HG03378 (cell line): Measurements from ENCODE around the gene KCNH6.

ENCODE experiments used
- ATAC-seq: cut with Tn5 transposase; IDR thresholded peaks from one replicate; pipeline ENCODE4 v1.9.1; 2021; ENCODE audit warnings: mild to moderate bottlenecking, moderate library complexity; ENCODE audit not compliant: unreplicated experiment

The KCNH6 gene

DNA sequence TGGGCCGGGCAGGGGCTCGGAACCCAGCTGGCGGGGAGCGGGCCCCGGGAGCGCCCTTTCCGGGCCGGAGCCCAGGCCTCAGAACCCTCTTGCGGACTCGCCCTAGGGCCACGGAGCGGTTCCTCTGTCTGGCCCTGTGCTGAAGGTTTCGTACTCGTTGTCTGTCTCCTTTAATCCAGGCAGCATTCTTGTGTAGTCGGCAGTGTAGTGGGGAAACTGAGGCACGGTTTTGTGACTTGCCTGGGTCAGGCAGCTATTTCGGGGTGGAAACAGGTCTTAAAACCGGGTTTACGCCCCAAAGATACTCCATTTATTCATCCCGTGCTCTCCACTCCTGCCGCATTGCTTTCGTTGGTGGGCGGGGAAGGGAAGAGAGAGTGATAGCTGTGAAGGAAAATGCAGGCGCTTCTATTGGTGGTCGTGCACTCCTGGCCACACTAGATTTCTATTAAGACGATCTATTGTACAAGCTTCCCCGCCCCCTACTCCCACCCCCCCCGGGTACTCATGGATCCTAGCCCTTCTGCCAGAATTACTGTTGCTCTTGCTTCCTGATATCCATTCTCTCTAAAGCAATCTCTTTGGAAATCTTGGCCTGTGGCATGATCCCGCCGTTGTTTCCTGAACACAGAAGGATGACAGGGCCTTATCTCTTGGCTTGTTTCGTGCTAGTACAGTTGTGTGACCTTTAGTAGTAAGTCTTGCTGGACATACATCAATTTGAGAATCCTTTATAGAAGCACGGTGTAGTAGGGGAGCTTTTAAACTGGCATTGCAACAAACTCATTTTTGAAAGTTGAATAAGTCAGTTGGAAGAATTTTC is 27.9 kb downstream of the KCNH6 start:
- no peak for ATAC-seq

DNA sequence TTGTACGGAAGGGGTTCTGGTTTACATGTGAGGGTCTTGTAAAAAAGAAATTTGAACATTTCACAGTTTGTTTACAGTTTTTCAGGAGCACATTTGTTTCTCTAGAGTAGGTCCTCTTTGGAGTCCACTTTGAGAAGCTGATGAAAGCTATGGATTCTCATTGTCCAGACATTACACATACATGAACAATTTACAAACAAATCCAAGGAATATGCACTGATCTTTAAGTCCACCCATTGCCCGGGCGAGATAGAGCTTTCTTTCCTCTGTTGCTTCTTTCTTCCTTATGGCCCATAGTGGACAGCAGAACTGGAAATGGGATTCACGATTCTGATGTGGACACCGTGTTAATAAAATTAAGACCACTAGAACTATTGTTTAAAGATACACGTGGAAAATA is 29.1 kb downstream of the KCNH6 start:
- ATAC-seq, result no peak

DNA sequence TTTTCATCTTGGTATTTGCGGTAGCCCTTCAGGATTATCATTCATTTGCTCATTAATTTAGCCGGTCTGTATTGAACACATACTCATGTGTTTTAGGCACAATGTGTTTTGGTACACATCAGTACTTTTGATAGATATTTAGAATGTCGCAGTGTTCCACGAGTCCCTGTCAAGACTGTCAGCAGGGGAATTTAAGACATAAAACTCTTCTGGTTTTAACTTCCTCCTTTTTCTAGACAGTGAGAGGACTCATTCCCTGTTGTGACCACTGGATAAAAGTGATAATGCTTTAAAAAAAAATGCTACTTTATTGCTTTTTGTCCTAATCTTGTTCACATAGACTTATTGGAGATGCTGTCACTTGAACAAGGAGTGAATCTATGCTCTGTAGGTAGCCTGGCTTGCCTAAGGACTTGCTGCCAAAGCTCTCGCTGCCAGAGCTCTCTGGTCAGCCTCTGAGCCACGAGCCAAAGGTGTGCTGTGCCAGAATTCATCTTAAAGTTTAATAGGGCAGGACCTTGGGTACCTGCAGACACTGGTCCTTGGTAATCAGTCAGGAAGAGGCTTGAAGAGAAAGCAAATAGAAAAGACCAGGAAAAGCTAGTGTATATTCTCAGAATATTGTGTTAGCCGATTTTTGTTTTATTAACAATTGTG is 32.5 kb downstream of the KCNH6 start:
- no peak for ATAC-seq

DNA sequence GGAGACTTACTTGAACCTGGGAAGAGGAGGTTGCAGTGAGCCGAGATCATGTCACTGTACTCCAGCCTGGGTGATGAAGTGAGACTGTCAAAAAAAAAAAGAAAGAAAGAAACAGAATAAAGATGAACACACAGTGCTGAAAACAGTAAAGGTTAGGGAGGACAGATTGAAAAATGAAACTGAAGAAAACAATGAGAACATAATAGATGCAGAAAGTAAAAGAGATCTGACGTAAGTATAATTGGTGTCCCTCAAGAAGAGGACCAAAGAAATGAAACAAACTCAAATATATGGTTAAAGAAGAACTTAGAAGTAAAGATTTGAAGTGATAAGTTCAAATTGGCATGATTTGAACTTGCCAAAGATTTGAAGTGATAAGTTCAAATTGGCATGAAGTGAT is 34.3 kb downstream of the KCNH6 start:
- no peak for ATAC-seq

DNA sequence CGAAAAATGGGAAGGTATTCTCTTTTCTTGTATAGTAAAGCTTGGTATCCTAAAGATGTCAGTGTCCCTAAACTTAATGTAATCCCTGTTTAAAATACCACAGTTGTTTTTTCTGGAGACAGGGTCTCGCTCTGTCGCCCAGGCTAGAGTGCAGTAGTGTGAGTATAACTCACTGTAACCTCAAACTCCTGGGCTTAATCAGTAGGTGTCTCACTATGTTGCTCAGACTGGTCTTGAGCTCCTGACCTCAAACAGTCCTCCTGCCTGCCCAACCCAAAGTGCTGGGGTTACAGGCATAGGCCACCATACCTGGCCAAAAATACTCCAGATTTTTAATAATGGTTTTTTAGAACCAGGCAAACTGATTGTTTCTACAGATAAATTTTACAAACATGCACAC is 35.3 kb downstream of the KCNH6 start:
- ATAC-seq, result no peak

DNA sequence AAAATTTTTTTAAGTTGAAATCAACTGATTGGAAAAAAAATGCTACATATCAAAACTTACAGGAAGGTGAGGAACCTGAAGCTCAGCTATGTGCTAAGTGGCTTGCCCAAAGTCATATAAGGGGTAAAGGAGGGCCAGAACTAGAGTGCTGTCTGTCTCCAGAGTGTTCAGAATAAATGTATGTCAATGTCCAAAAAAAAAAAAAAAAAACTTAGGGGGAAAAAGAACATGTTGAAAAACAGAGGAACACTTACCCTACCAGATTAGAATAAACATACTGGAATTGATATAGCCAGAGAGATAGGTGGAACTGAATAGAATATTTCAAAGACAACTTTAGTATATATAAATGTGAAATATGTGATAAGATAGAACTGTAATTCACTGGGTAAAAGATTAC is 38.7 kb downstream of the KCNH6 start:
- no peak for ATAC-seq

DNA sequence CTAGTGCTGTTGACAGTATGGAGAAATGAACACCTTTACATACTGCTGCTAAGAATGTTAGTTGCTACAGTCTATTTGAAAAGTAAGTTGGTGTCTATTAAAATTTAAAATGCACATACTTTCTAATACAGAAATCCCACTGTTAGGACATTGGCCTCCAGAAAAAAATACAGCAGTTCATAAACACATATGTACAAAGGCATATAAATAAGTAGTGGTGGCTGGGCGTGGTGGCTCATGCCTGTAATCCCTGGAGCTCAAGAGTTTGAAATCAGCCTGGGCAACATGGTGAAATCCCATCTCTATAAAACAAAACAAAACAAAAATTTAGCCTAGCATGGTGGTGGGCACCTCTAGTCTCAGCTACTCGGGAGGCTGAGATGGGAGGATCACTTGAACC is 40.2 kb downstream of the KCNH6 start:
- no peak for ATAC-seq

DNA sequence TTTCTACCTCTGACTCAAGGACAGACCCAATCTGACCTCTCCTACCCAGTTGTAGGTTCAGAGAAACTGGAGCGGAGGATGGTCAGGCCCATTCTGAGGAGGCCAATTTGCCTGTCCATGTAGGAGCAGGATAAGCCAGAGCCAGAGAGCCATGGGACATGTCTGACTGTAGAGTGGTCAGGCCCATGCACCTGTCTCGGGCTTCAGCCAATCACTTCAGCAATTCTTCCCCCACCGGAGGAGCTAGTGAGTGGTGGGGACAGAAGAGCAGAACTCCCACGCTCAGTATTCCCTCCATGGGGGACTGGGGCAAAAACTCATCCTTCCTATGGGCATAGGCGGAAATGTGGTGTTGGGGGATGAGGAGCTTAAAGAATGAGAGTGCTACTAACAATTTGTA is 41.4 kb downstream of the KCNH6 start:
- ATAC-seq, result no peak

DNA sequence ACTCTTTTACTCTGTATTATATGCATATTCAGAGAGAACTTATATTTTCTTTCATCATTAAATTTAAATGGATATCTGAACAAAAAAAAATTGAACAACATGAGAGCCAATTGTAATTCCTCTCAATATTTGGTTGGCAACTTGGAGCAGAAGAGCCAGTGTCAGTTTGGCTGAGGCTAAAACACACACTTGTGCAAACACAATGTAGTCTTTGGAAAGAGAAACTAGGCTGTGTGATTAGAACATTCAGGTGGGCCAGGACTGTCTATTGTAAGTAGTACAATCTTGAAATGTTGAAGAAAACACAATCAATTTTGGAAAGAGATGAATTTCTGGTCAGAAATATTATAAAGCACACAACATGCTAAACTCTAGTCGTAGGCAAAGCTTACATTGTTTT is 44.1 kb downstream of the KCNH6 start:
- ATAC-seq, result no peak

DNA sequence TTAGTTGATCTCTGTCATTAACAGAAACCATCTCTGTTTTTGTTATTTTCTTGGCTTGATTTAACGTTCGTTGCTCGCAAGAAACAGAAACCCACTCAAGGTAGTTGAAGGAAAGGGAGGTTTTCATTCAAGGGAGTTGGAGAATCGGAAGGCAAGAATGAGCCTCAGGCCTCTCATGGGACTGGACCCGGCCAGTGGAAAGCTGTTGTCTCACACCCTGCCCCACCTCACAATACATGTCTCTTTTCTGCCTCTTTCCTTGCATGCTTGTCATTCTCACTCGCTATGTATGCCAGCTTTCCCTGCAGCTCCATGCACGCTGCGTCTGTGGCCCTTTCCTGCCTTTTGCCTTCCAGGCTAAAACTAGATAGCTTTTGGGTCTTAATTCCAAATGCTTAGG is 45.4 kb downstream of the KCNH6 start:
- no peak for ATAC-seq

DNA sequence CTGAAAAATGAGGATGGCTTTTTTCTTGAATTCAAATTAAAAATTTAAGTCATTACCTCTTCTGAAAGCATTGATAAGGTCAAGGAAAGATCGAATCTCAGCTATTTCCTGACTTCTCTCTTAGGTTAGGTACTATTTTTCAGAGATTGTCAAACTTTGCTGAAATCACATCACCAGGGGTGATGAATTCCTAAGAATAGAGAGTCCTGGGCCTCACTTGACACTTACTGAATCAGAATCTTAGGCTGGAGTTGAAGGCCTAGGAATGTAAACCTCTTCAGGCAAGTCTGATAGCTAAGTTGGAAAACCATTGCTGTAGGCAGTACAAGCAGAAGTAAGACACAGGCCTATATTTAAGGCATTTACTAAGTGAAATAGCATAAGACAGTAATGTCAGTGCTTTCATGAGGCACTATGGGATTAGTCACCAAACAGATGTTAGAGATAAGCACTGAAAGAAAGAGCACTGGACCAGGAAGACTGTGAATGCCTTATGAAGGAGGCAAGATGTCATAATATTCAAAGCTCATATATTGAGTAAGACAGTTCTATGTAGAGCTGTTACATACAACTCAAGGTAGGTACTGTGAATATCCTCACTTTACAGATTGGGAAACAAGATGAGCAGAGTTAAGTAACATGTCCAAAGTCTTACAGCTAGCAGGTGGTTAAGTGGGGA is 48.6 kb downstream of the KCNH6 start:
- no peak for ATAC-seq

DNA sequence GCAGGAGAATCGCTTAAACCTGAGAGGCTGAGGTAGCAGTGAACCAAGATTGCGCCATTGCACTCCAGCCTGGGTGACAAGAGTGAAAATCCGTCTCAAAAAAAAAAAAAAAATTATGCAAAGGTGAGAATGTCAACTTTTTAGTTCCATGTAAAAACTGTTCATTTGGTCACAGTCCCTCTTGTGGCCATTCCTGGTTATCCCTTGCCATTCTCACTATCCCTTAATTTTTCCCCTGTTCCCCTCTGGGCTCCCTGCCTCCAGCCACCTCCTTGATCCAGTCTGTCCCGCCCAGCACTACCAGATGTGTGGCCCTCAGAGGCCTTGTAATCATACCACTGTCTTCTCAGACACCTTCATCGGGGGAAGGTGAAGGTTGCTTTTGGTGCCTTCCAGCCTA is 50.5 kb downstream of the KCNH6 start:
- ATAC-seq, result no peak

DNA sequence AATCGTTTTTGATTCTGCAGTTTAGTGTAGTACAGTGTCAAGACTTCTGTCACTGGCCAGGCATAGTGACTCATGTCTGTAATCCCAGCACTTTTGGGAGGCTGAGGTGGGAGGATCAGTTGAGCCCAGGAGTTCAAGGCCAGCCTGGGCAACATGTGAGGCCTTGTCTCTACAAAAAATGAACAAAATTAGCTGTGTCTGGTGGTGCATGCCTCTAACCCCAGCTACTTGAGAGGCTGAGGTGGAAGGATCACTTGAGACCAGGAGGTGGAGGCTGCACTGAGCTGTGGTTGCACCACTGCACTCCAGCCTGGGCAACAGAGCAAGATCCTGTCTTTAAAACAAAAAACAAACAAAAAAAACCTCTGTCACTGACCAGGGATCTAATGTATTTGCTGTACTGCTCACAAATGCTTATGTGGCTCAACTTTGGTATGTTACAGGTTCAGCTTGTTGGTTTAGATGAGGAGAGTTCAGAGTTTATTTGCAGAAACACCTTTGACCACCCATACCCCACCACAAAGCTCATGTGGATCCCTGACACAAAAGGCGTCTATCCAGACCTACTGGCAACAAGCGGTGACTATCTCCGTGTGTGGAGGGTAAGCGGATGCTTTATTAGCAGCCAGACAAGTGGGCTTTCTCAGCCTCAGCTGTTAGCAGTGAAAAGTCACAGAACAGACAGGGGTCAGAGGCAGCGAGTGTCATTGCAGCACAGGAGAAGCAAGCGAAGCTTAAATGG is 55.0 kb downstream of the KCNH6 start:
- ATAC-seq, result no peak

DNA sequence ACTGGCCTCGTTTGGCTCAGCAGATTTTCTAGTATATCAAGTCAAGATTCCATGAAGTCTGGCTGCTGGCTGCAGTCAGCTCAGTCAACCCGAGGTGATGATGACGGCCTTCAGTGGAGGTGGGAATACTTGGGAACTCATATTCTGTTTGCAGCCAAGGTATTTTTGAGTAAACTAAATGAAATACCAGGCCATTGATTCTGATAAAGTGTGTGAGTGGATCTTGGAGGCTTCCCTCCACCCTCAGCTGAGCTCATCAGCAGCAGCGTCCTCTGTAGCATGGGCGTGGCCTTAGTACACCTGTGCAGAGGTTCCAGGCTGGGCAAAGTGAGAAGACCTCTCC is 55.6 kb downstream of the KCNH6 start:
- ATAC-seq, result no peak

DNA sequence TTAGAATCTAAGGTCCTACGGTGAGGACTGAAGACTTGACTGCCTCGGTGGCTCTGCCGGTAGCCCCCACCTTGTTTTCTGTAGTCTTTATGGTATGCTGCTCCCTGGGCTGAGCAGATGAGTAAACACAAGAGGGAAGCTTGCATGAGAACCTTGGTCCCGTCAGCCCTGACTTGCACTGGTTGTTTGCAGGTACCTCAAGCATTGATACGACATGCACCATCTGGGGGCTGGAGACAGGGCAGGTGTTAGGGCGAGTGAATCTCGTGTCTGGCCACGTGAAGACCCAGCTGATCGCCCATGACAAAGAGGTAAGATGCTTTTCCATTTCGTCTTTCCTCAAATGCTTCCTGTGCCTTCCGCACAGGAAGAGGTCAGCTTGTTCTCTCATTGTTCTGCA is 56.5 kb downstream of the KCNH6 start:
- no peak for ATAC-seq

DNA sequence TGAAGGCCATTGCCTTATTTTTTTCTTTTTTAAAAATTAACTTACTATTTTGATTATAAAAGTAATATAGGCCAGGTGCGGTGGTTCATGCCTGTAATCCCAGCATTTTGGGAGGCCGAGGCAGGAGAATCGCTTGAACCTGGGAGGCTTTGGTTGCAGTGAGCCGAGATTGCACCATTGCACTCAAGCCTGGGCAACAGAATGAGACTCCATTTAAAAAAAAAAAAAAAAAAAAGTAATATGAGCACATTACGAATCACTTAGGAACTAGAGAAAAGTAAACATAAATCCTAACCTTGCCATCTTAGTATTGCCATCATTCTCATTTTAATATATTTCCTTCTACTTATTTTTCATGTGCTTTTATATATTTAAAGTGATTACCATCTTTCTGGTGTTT is 64.6 kb downstream of the KCNH6 start:
- no peak for ATAC-seq

DNA sequence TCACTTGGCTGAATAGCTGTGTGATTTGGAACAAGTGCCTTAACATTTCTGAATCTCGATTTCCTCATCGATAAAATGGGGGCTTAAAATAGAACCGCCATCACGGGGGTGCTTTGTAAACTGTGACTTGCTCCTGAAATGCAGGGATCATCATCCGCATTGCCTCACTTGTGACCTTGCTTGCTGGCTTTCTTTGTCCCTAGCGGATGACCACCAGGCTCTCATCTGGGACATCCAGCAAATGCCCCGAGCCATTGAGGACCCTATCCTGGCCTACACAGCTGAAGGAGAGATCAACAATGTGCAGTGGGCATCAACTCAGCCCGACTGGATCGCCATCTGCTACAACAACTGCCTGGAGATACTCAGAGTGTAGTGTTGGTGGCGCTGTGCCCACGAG is 65.6 kb downstream of the KCNH6 start:
- ATAC-seq, result no peak

DNA sequence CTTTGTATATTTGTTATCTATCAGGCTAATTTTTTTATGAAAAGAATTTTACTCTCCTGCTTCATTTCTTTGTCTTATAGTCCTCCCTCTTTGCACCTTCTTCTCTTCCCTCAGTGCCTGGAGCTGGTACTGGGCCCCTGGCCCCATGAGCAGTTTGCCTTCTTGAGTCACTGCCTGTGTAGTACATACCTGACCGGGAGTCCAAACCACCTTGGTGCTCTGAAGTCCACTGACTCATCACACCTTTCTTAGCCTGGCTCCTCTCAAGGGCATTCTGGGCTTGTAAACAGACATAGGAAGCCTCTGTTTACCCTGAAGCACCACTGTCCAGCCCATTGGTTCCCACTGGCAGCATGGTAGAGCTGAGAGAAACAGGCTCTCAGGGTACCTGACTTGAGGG is 66.5 kb downstream of the KCNH6 start:
- no peak for ATAC-seq

DNA sequence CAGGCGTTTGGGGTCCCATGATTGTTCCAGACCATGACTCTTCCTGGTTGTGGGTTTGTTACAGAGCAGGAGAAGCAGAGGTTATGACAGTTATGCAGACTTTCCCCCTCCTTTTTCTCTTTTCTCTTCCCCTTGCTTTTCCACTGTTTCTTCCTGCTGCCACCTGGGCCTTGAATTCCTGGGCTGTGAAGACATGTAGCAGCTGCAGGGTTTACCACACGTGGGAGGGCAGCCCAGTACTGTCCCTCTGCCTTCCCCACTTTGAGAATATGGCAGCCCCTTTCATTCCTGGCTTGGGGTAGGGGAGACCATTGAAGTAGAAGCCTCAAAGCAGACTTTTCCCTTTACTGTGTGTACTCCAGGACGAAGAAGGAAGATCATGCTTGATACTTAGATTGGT is 69.6 kb downstream of the KCNH6 start:
- ATAC-seq, result no peak

DNA sequence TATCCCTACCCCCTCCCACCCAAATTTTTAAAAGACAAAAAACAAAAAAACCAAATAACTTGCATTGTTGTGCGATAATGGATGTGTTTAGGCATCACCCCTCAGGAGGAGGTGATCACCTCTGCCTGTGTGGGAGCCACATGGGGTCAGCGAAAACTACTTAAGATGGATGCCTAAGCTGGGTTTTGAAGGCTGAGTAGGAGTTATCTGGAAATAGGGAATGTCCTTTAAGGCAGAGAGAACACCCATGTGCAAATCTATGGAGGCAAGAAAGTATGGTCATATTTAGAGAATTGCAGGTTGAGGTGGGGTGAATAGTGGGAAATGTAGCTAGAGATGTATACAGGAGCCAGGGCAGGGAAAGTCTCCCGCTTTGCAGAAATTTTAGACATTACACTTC is 72.0 kb downstream of the KCNH6 start:
- no peak for ATAC-seq
